ENCODE measurements around the gene RING1.

RING1 gene

GRCh38 chr6:33241968-33242367, 33.7 kb downstream of the RING1 start:
- Mint-ChIP-seq H3K9me3 (no peaks in the 10 kb centered on the region), H3K4me3 (no peak overlapping the region), H3K36me3 (ENCODE audit: insufficient read depth) (peaks cover 7% of the 10 kb centered on the region), H3K4me1 (ENCODE audit: low read depth in 2 of 2) (no peaks in the 10 kb centered on the region), H3K27me3 (peaks cover 20 to 28% of the 10 kb centered on the region in 2 donors), H3K27ac (no peak overlapping the region)
- DNase-seq (no peak), ATAC-seq (replicated peaks) (peak; percentile 26)

GRCh38 chr6:33243476-33243875, 35.2 kb downstream of the RING1 start:
- H3K27ac Mint-ChIP-seq: no peak overlapping the region
- ATAC-seq (replicated peaks): no peak
- DNase-seq: no peak
- peaks cover 20 to 25% of the 10 kb centered on the region in 2 donors for H3K27me3 Mint-ChIP-seq
- no peak overlapping the region for H3K4me3 Mint-ChIP-seq
- peaks cover 7% of the 10 kb centered on the region for H3K36me3 Mint-ChIP-seq (ENCODE audit: insufficient read depth)
- H3K4me1 Mint-ChIP-seq (ENCODE audit: low read depth in 2 of 2): peaks cover 2 to 5% of the 10 kb centered on the region in 2 donors
- no peaks in the 10 kb centered on the region for H3K9me3 Mint-ChIP-seq

DNA sequence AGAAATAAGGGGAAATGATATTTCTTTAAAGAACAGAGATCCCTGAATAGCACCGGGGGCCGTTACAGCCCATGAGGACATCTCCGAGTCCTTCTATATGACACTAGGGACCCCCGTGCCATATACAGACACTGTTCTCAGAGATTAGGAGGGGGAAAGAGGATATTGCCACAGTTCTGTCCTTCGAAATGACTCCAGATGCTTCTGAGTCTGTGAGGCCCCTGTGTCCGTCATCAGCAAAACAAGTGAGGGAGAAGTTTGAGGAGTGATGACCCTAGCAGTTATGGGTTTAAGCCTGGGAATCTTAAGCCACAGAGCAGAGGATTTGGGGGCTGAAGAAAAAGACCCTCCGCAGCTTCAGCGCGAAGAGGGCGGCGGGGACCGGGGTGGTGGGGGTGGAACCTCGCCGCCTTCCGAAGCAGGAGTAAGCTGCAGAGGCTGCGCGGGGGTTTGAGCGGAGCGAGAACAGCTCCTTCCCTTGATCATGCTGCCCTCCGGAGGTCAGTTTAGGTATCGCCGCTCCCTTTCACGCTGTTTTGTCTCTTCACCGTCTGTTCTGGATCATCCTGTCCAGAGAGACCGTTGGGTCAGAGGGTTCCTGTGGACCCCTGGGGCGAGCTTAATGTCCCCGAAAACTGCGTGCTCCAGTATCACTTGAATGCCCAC, 39.8 kb downstream of the RING1 start:
- peaks cover 26% of the 10 kb centered on the region in 2 donors for H3K4me1 Mint-ChIP-seq (ENCODE audit: low read depth in 2 of 2)
- peaks cover 19% of the 10 kb centered on the region for H3K36me3 Mint-ChIP-seq (ENCODE audit: insufficient read depth)
- ATAC-seq (replicated peaks) (peak; percentile 40), DNase-seq (peak; percentile 89 to 95 (median 92))
- peak overlapping the region; percentile 90 to 92 for H3K4me3 Mint-ChIP-seq
- H3K27me3 Mint-ChIP-seq: peaks cover 0 to 6% of the 10 kb centered on the region in 2 donors
- H3K9me3 Mint-ChIP-seq: no peaks in the 10 kb centered on the region
- H3K27ac Mint-ChIP-seq: peak overlapping the region; percentile 96 to 97

GRCh38 chr6:33248643-33248931, 40.3 kb downstream of the RING1 start:
- peak overlapping the region; percentile 96 to 97 for H3K27ac Mint-ChIP-seq
- peaks cover 21% of the 10 kb centered on the region for H3K36me3 Mint-ChIP-seq (ENCODE audit: insufficient read depth)
- H3K9me3 Mint-ChIP-seq: no peaks in the 10 kb centered on the region
- H3K27me3 Mint-ChIP-seq: peaks cover 0 to 2% of the 10 kb centered on the region in 2 donors
- H3K4me1 Mint-ChIP-seq (ENCODE audit: low read depth in 2 of 2): peaks cover 26% of the 10 kb centered on the region in 2 donors
- DNase-seq: no peak
- peak; percentile 20 for ATAC-seq (replicated peaks)
- peak overlapping the region; percentile 90 to 92 for H3K4me3 Mint-ChIP-seq

DNA sequence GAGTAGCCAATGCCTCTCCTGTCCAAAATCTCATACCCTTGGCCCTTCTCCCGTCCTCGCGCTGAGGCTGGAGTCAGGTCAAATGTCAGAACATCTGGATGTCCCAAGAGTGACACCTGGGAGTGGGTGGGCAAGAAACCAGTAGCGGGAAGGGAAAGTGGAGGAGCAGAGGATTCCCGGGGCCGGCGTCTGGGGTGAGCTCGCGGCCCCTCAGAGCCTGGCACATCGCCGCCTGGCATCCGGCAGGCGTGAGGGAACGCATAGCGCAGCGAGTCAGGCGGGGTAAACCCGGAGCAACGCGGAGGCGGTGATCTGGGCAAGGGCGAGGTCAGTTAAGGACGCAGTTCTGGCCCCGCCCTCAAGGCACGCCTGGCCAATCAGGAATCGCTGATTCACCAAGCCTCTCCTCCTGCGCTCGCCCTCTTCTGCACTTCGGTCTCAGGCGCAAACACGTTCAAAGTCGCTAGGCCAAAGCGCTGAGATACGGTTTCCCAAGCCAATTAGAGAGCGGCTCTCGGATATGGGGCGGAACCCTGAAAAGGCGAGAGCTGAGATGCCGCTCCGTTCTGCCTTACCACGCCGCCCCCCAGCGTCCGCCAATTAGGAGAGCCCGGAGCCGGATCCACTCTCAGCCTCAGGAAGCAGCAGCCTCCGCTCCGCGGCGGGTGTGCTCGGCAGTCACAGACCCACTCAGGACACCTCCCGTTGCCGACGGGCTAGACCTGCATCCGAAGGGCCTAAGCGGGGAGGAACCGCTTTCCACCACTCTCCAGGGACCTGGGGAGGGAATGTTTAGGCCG, 40.8 kb downstream of the RING1 start:
- Mint-ChIP-seq H3K4me1 (ENCODE audit: low read depth in 2 of 2) (peaks cover 26% of the 10 kb centered on the region in 2 donors), H3K27me3 (no peaks in the 10 kb centered on the region), H3K36me3 (ENCODE audit: insufficient read depth) (peaks cover 17% of the 10 kb centered on the region), H3K4me3 (peak overlapping the region; percentile 90 to 92), H3K27ac (peak overlapping the region; percentile 96 to 97), H3K9me3 (no peaks in the 10 kb centered on the region)
- DNase-seq: peak; percentile 93 to 96 (median 95)
- peak; percentile 84 for ATAC-seq (replicated peaks)

DNA sequence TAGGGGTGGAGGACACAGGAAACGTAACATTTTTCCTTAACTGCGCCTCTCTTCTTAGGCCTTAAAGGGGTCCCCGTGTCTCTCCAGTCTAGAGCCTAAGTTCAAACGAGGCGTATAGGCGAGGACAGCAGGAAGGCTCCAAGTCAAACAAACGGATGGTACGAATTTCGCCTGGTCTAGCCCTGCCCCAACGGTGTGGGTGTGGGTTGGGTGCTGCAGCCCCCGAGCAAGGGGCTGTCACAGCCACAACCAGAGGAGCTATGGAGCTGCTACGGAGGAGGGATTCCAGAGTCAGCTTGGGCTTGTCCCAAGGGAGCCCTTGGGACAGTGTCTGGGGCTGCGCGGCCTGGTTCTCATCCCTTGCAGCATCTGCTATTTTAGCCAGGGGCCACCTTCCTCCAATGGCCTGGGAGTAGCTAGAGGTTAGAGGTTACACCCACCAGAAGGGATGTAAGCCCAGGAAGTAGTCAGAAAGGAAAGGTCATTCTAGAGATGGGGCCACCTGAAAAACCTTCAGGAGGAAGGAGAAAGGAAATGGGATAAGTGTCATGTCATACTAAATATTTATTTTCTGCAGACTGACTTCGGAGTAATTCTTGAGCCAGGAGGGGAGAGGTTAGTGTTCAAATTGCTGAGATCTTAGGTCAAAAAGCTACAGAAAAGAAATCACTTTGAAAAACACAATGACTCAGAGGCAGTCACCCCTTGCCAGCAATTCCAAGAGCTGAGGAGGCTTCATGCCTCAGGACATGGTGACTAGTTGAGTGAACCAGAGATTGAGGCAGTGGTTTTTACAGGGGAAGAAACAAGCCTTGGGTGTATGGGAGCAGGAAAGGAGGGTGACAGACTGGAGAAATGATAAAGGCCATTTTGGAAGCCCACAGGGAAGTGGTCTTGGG, 41.7 kb downstream of the RING1 start:
- Mint-ChIP-seq H3K27me3 (no peaks in the 10 kb centered on the region), H3K4me3 (peak overlapping the region; percentile 90 to 92), H3K27ac (peak overlapping the region; percentile 96 to 97), H3K9me3 (no peaks in the 10 kb centered on the region), H3K36me3 (ENCODE audit: insufficient read depth) (peaks cover 17% of the 10 kb centered on the region), H3K4me1 (ENCODE audit: low read depth in 2 of 2) (peaks cover 26% of the 10 kb centered on the region in 2 donors)
- DNase-seq (no peak), ATAC-seq (replicated peaks) (no peak)

GRCh38 chr6:33250731-33251130, 42.4 kb downstream of the RING1 start:
- peak overlapping the region in 1 of 2 donors; percentile 97 for H3K27ac Mint-ChIP-seq
- peaks cover 21% of the 10 kb centered on the region for H3K36me3 Mint-ChIP-seq (ENCODE audit: insufficient read depth)
- H3K9me3 Mint-ChIP-seq: no peaks in the 10 kb centered on the region
- no peaks in the 10 kb centered on the region for H3K27me3 Mint-ChIP-seq
- peak overlapping the region in 1 of 2 donors; percentile 90 for H3K4me3 Mint-ChIP-seq
- peaks cover 26% of the 10 kb centered on the region in 2 donors for H3K4me1 Mint-ChIP-seq (ENCODE audit: low read depth in 2 of 2)
- DNase-seq: no peak
- ATAC-seq (replicated peaks): no peak

GRCh38 chr6:33251395-33252012, 43.2 kb downstream of the RING1 start:
- H3K4me1 Mint-ChIP-seq (ENCODE audit: low read depth in 2 of 2): peaks cover 26% of the 10 kb centered on the region in 2 donors
- no peak for ATAC-seq (replicated peaks)

DNA sequence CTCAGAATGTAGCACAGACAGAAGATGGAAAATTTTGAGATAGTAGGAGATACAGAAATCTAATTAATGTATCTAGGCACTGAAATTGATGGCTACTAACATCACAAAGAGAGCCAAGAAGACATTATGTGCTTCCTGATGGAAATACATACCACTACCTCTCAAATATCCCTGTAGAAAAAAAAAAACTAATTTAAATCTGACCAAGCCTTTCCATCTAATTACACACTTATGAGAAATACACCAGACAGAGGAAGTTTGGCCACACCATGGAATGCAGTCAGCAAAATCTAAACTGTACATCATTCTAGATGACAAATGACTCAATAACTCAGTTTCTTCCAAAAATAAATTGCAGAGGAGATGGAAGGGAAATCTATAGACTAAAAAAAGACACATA, 44.5 kb downstream of the RING1 start:
- ATAC-seq (replicated peaks): no peak
- Mint-ChIP-seq H3K27ac (no peak overlapping the region), H3K27me3 (no peaks in the 10 kb centered on the region), H3K36me3 (ENCODE audit: insufficient read depth) (peaks cover 30% of the 10 kb centered on the region), H3K4me3 (no peak overlapping the region), H3K4me1 (ENCODE audit: low read depth in 2 of 2) (peaks cover 26% of the 10 kb centered on the region in 2 donors), H3K9me3 (no peaks in the 10 kb centered on the region)
- no peak for DNase-seq

More at GRCh38 chr6:33251395-33252012, 43.2 kb downstream of the RING1 start:
- Mint-ChIP-seq H3K27ac (no peak overlapping the region), H3K9me3 (no peaks in the 10 kb centered on the region), H3K36me3 (ENCODE audit: insufficient read depth) (peaks cover 26% of the 10 kb centered on the region), H3K27me3 (no peaks in the 10 kb centered on the region), H3K4me3 (no peak overlapping the region)
- DNase-seq: no peak

DNA sequence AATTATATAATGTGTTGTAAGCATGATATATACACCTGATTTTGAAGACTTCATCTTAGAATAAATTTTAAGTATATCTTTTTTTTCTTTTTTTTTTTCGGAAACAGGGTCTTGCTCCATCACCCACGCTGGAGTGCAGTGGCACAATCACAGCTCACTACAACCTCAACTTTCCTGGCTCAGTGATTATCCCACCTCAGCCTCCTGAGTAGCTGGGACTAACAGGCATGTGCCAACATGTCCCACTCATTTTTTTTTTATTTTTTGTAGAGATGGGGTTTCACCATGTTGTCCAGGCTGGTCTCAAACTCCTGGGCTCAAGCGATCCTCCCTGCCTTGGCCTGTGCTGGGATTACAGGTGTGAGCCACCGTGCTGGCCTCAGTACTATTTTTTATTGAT, 46.3 kb downstream of the RING1 start:
- DNase-seq: no peak
- H3K27ac Mint-ChIP-seq: no peak overlapping the region
- H3K9me3 Mint-ChIP-seq: no peaks in the 10 kb centered on the region
- no peak overlapping the region for H3K4me3 Mint-ChIP-seq
- no peaks in the 10 kb centered on the region for H3K27me3 Mint-ChIP-seq
- H3K4me1 Mint-ChIP-seq (ENCODE audit: low read depth in 2 of 2): peaks cover 12 to 17% of the 10 kb centered on the region in 2 donors
- no peak for ATAC-seq (replicated peaks)
- peaks cover 31% of the 10 kb centered on the region for H3K36me3 Mint-ChIP-seq (ENCODE audit: insufficient read depth)

- H3K4me3 Mint-ChIP-seq: no peak overlapping the region
- no peaks in the 10 kb centered on the region for H3K27me3 Mint-ChIP-seq
- DNase-seq (no peak), ATAC-seq (replicated peaks) (no peak)
- H3K36me3 Mint-ChIP-seq (ENCODE audit: insufficient read depth): peaks cover 55% of the 10 kb centered on the region
- no peaks in the 10 kb centered on the region for H3K4me1 Mint-ChIP-seq (ENCODE audit: low read depth in 2 of 2)
- H3K27ac Mint-ChIP-seq: no peak overlapping the region
- H3K9me3 Mint-ChIP-seq: no peaks in the 10 kb centered on the region
Measured at GRCh38 chr6:33259032-33259431, 50.7 kb downstream of the RING1 start.

Measured in effector memory CD8-positive, alpha-beta T cell (primary cell).